Skeletal muscle tissue (tissue), 4 donors: Measurements from ENCODE around the gene NFXL1. TPM values are rescaled to one million over a fixed set of nuclear protein-coding genes. Genes with fewer than 3 reads are reported as not detected.
A peak's percentile ranks its signal among the peaks of the same experiment; 100 is the strongest.
"Not testable (repeated sequence)": the region's sequence is repeated elsewhere in the genome, so short reads cannot be mapped to it uniquely, and the experiment has no call there.

ENCODE experiments used
- H3K27ac ChIP-seq: one replicate; pipeline ENCODE4 v1.7.0; 2013; ENCODE audit warnings: mild to moderate bottlenecking, low read depth, low read length, inconsistent platforms
- H3K27me3 ChIP-seq, 3 donors: one replicate each; pipeline ENCODE4 v1.7.0; 2013; ENCODE audit warnings: low read length in 3 of 3; ENCODE audit not compliant: control insufficient read depth in 3 of 3, insufficient read depth in 3 of 3
- H3K36me3 ChIP-seq, 3 donors: one replicate each; pipeline ENCODE4 v1.7.0; 2013; ENCODE audit warnings: low read length in 3 of 3; ENCODE audit not compliant: control insufficient read depth in 3 of 3, insufficient read depth in 3 of 3
- H3K4me1 ChIP-seq, 3 donors: one replicate each; pipeline ENCODE4 v1.7.0; 2013; ENCODE audit warnings: low read length in 3 of 3, mild to moderate bottlenecking in 3 of 3; ENCODE audit not compliant: control insufficient read depth in 3 of 3, insufficient read depth in 3 of 3
- H3K4me3 ChIP-seq, 3 donors: one replicate each; pipeline ENCODE4 v1.7.0; 2013; ENCODE audit warnings: low read length in 3 of 3
- H3K9ac ChIP-seq, 3 donors: one replicate each; pipeline ENCODE4 v1.7.0; 2013; ENCODE audit warnings: low read length in 3 of 3, mild to moderate bottlenecking in 3 of 3, moderate library complexity in 2 of 3, low read depth in 1 of 3
- H3K9me3 ChIP-seq, 3 donors: one replicate each; pipeline ENCODE4 v1.7.0; 2013; ENCODE audit warnings: low read length in 3 of 3; ENCODE audit not compliant: control insufficient read depth in 3 of 3
- total RNA-seq: library from RNA; depleted of rRNA; stranded (reverse); fragments of >200 nt; gene quantifications from one replicate; pipeline ENCODE4 v1.2.3, GENCODE V29; 2014
- donor health status: Osteomylitis.

Gene NFXL1
- total RNA-seq, 1 donor from 2014 or later = 7.8 TPM

DNA sequence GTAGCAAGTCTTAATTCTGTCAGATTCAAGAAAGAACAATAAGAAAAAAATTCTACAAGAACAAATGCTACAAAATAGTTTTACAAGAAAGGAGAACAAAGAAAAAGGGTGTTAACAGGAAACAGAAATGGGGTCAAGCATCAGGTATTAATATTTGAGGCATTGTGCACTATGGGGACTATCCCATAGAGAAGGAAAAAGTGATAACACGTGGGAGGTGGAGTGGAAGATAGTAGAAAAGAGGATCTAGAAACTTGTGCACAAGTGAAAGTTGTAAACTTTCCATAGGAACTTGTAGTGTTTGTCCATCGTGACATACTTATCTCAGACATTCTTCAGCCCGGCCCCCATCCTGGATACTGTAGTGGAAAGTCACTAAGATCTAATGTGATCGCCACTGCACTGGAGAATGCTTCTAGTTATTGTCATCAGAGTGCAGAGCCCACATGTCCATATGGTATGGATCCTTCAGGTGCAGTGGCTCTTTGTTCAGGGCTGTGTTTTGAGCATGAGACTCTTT lies 15.4 kb upstream of the NFXL1 start:
- H3K9me3 ChIP-seq = no peaks in the 10 kb centered on the region

DNA sequence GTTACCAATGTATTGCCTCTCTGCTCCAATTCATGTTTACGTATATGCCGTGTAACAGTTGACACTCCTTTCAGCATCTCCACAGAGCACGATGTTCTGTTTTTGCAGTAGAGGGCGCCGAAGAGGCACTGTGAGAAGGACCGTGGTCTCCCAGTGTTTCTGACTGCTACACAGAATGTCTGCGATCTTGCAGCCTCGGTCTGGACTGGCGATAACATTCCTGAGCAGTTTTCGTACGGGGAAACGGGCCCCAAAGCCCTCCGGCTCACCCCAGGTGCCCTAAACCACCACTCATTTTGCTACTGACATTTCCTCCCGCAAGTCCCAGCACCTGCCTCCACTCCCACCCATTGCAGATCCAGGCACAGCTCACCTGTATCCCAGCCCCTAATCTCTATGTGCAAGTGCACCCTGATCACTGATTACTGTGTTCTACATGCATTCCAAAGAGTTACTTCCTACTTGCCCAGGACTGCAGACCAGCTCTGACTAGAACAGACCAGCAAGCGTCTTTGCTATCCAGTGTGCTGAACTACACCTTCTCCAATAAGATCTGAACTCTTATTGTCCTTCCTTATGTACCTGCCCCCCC lies 12.4 kb upstream of the NFXL1 start:
- Histone ChIP-seq H3K27me3 (peaks cover 0 to 11% (median 0%) of the 10 kb centered on the region in 3 donors), H3K9me3 (no peaks in the 10 kb centered on the region), H3K4me1 (peaks cover 0 to 4% (median 2%) of the 10 kb centered on the region in 3 donors), H3K36me3 (no peaks in the 10 kb centered on the region), H3K4me3 (peak overlapping the region in 2 of 3 donors; percentile 40 to 52), H3K9ac (no peak overlapping the region), H3K27ac (no peak overlapping the region)

More for the DNA sequence above, 15.4 kb upstream of the NFXL1 start:
- no peak overlapping the region for H3K9ac ChIP-seq
- H3K27me3 ChIP-seq = peaks cover 0 to 7% (median 0%) of the 10 kb centered on the region in 3 donors
- no peak overlapping the region for H3K4me3 ChIP-seq
- H3K36me3 ChIP-seq = no peaks in the 10 kb centered on the region
- H3K4me1 ChIP-seq = peaks cover 0 to 4% (median 2%) of the 10 kb centered on the region in 3 donors
- H3K27ac ChIP-seq = no peak overlapping the region

DNA sequence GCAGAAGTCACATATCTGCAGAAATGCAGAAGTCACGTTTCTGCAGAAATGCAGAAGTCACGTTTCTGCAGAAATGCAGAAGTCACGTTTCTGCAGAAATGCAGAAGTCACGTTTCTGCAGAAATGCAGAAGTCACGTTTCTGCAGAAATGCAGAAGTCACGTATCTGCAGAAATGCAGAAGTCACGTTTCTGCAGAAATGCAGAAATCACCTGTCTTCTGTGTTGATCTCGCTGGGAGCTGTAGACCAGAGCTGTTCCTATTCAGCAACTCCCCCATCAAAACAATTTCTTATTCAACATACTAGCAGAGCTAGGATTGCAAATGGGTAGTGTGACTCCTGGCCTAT lies 8.9 kb upstream of the NFXL1 start:
- not testable (repeated sequence) for H3K4me1 ChIP-seq, H3K36me3 ChIP-seq, H3K9ac ChIP-seq, H3K4me3 ChIP-seq, H3K27ac ChIP-seq, H3K9me3 ChIP-seq
- peaks cover 0 to 11% (median 0%) of the 10 kb centered on the region in 3 donors for H3K27me3 ChIP-seq

DNA sequence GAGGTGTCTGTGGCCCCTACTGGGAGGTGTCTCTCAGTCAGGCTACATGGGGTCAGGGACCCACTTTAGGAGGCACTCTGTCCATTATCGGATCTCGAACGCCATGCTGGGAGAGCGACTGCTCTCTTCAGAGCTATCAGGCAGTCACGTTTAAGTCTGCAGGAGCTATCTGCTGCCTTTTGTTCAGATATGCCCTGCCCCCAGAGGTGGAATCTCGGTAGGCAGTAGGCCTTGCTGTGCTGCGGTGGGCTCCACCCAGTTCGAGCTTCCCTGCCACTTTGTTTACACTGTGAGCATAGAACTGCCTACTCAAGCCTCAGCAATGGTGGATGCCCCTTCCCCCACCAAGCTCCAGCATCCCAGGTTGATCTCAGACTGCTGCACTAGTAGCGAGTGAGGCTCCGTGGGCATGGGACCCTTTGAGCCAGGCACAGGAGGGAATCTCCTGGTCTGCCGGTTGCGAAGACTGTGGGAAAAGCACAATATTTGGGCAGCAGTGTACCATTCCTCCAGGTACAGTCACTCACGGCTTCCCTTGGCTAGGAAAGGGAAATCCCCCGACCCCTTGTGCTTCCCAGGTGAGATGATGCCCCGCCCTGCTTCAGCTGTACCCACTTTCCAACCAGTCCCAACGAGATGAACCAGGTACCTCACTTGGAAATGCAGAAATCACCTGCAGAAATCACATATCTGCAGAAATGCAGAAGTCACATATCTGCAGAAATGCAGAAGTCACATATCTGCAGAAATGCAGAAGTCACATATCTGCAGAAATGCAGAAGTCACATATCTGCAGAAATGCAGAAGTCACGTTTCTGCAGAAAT lies 8.3 kb upstream of the NFXL1 start:
- not testable (repeated sequence) for H3K9me3 ChIP-seq, H3K36me3 ChIP-seq, H3K4me3 ChIP-seq, H3K27ac ChIP-seq, H3K9ac ChIP-seq, H3K4me1 ChIP-seq
- H3K27me3 ChIP-seq = peaks cover 0 to 11% (median 0%) of the 10 kb centered on the region in 3 donors

DNA sequence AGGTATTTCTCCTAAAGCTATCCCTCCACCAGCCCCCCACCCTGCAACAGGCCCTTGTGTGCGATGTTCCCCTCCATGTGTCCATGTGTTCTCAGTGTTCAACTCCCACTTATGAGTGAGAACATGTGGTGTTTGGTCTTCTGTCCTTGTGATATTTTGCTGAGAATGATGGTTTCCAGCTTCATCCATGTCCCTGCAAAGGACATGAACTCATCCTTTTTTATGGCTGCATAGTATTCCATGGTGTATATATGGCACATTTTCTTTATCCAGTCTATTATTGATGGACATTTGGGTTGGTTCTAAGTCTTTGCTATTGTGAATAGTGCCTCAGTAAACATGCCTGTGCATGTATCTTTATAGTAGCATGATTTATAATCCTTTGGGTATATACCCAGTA lies 2.8 kb upstream of the NFXL1 start:
- not testable (repeated sequence) for H3K27ac ChIP-seq, H3K9ac ChIP-seq, H3K4me3 ChIP-seq, H3K27me3 ChIP-seq, H3K36me3 ChIP-seq, H3K9me3 ChIP-seq
- peaks cover 6 to 16% (median 13%) of the 10 kb centered on the region in 3 donors for H3K4me1 ChIP-seq

DNA sequence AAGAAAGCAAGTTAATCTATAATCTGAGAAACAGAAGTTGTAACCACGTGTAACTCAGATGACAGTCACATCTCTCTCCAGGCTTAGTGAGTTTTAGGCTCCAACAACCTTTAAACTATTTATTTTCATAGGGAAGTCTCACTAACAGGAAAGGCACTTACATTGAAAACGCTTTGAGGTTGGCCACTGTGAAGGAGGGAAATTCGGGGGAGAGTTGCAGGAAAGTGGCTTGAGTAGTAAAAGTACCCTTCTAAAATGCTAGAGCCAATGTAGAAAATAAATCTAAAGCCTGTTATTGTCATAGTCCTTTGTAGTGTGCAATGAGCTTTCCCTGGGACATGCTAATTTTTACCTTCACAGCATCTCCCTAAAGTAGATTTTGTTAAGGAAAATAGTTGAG lies 995 bp upstream of the NFXL1 start:
- Histone ChIP-seq H3K36me3 (peaks cover 0 to 7% (median 3%) of the 10 kb centered on the region in 3 donors), H3K9me3 (no peaks in the 10 kb centered on the region), H3K4me3 (no peak overlapping the region), H3K27ac (no peak overlapping the region), H3K9ac (no peak overlapping the region), H3K4me1 (peaks cover 6 to 16% (median 13%) of the 10 kb centered on the region in 3 donors), H3K27me3 (no peaks in the 10 kb centered on the region)

DNA sequence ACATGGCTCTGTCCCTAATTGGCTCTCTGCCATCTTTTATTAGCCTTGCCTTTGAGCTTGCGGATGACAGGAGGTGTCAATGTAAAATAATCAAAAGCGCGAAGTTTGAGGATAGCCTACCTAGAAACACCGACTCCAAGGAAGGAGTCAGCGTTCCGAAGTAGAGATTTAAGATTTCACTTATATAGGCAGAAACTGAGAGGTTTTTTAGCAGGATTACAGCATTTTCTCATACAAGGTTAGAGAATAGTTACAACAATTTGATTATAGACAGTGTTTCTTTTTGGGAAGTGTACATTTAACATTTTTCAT lies 499 bp upstream of the NFXL1 start:
- Histone ChIP-seq H3K36me3 (peaks cover 0 to 11% (median 5%) of the 10 kb centered on the region in 3 donors), H3K4me1 (peaks cover 6 to 16% (median 13%) of the 10 kb centered on the region in 3 donors), H3K9me3 (no peaks in the 10 kb centered on the region), H3K27ac (no peak overlapping the region), H3K9ac (peak overlapping the region; percentile 46 to 75 (median 63)), H3K27me3 (no peaks in the 10 kb centered on the region), H3K4me3 (peak overlapping the region; percentile 87 to 99 (median 99))

DNA sequence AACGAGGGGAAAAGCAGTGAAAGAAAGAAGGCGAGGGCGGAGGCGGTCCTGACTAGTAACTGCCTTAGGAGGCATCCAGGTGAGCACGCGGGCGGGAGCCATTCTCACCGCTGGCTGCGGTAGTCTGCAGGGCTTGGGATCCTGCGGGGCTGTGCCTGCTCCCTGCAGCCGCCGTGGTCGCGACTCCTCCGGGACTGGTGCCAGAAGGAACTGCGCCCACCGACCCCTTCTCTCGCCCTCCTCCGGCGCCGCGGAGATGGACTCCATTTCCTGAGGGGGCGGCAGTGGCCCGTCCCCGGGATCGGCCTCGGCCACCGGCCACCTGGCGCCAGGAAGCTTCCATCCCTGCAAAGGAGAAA lies 543 bp downstream of the NFXL1 start:
- Histone ChIP-seq H3K4me1 (peaks cover 6 to 16% (median 13%) of the 10 kb centered on the region in 3 donors), H3K9ac (peak overlapping the region; percentile 81 to 88 (median 86)), H3K27me3 (no peaks in the 10 kb centered on the region), H3K4me3 (peak overlapping the region; percentile 97 to 99 (median 99)), H3K36me3 (peaks cover 0 to 15% (median 9%) of the 10 kb centered on the region in 3 donors), H3K27ac (peak overlapping the region; percentile 73), H3K9me3 (no peaks in the 10 kb centered on the region)

DNA sequence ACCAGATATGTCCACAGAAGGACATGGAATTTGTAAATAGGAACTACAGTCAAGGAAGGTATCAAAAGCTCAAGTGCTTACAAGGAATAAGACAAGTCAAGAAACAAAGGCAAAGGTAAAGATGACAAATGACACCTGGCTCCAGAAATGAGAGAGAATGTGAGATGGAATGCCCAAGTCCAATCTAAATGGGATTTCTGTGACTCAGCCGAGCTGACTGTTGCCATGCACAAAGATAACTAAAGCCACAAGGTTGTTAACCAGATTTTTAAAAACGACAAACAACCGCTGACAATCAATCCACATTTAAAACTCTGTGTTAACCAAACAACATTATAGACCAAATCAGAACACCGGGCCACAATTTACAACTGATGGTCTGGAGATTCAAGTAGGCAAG lies 1.1 kb downstream of the NFXL1 start:
- no peak overlapping the region for H3K27ac ChIP-seq
- H3K4me1 ChIP-seq = peaks cover 6 to 16% (median 13%) of the 10 kb centered on the region in 3 donors

DNA sequence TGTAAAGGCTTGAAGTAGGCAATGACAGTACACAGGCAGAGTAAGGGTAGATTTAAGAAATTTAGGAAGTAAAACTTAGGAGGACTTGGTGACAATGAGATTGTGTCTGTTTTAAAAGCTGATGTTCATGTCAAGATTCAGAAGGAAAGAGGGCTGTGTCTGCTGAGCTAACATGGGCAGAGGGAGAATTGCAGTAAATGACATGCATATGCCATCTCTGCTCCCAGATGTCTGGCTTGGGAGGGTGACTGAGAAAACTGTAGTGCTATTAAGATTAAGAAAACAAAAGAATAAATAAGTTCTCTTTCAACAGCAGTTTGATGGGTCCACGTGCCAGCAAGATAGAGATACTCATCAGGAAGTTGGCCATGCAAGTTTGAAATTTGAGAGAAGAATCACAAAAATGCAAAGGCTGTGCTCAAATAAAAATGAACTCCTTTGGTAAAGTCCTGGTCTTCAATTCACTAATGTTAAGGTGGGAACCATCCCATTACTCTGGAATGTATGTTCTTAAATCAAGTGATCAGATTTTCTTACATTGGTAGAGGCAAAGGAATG lies 7.2 kb downstream of the NFXL1 start:
- Histone ChIP-seq H3K27me3 (no peaks in the 10 kb centered on the region), H3K36me3 (peaks cover 0 to 26% (median 25%) of the 10 kb centered on the region in 3 donors), H3K4me1 (no peaks in the 10 kb centered on the region), H3K27ac (no peak overlapping the region), H3K9me3 (no peaks in the 10 kb centered on the region), H3K4me3 (no peak overlapping the region), H3K9ac (no peak overlapping the region)

More for the DNA sequence above, 1.1 kb downstream of the NFXL1 start:
- H3K9me3 ChIP-seq = no peaks in the 10 kb centered on the region
- peak overlapping the region; percentile 81 to 88 (median 86) for H3K9ac ChIP-seq
- no peaks in the 10 kb centered on the region for H3K27me3 ChIP-seq
- H3K4me3 ChIP-seq = peak overlapping the region; percentile 97 to 99 (median 99)
- peaks cover 0 to 15% (median 12%) of the 10 kb centered on the region in 3 donors for H3K36me3 ChIP-seq
